Fibroblast of skin of back (primary cell): ENCODE results near the gene PNKP.

Experiments used
- DNase-seq: peaks from one replicate; pipeline ENCODE4 v3.0.0-alpha.2; 2013

The PNKP gene

GRCh38 chr19:49890349-49891311 lies 23.3 kb upstream of the PNKP start:
- DNase-seq, result no peak

GRCh38 chr19:49889687-49890348 lies 22.4 kb upstream of the PNKP start:
- peak; percentile 72 for DNase-seq

GRCh38 chr19:49889038-49889686 lies 21.8 kb upstream of the PNKP start:
- no peak for DNase-seq

GRCh38 chr19:49888510-49888824 lies 21.1 kb upstream of the PNKP start:
- DNase-seq, result no peak

- DNase-seq, result no peak
Measured at GRCh38 chr19:49887665-49888509, 20.5 kb upstream of the PNKP start.

- DNase-seq, result no peak
Measured at GRCh38 chr19:49887037-49887664, 19.8 kb upstream of the PNKP start.

- DNase-seq, result no peak
Measured at GRCh38 chr19:49884760-49885159, 17.4 kb upstream of the PNKP start.

- DNase-seq, result no peak
Measured at GRCh38 chr19:49884109-49884508, 16.7 kb upstream of the PNKP start.

GRCh38 chr19:49883094-49883493 lies 15.7 kb upstream of the PNKP start:
- no peak for DNase-seq

GRCh38 chr19:49882643-49883042 lies 15.3 kb upstream of the PNKP start:
- no peak for DNase-seq

- no peak for DNase-seq
Measured at GRCh38 chr19:49881672-49882394, 14.5 kb upstream of the PNKP start.

- DNase-seq, result no peak
Measured at GRCh38 chr19:49881186-49881585, 13.8 kb upstream of the PNKP start.

- no peak for DNase-seq
Measured at GRCh38 chr19:49880162-49880869, 12.9 kb upstream of the PNKP start.

GRCh38 chr19:49879243-49879963 lies 12.0 kb upstream of the PNKP start:
- no peak for DNase-seq

- DNase-seq, result no peak
Measured at GRCh38 chr19:49878744-49879070, 11.3 kb upstream of the PNKP start.

- peak; percentile 97 for DNase-seq
Measured at GRCh38 chr19:49877879-49878743, 10.7 kb upstream of the PNKP start.

- peak; percentile 100 for DNase-seq
Measured at GRCh38 chr19:49877020-49877878, 9.9 kb upstream of the PNKP start, which contains the start of the genes AKT1S1 and TBC1D17. AKT1S1 (minus strand) TSS chr19:49877355; CDS start chr19:49873295, 4,060 bp downstream. TBC1D17 (plus strand) TSS chr19:49877702; CDS start chr19:49877724, 22 bp downstream.
